Peyer's patch (tissue), 4 donors: ENCODE data around the gene RSBN1L.

Experiments used
- CTCF ChIP-seq, 6 experiments: fragments of 450-650 bp in 4 of 6; fragments of 200-600 bp in 2 of 6; sonication (generic) in 1 of 6; IDR thresholded peaks; one replicate each; pipeline ENCODE4 v1.5.1; 2017 to 2019; ENCODE audit warnings: antibody characterized with exemption in 6 of 6, mild to moderate bottlenecking in 3 of 6, moderate library complexity in 1 of 6
- POLR2A ChIP-seq, 2 donors: fragments of 450-650 bp; IDR thresholded peaks; one replicate each; pipeline ENCODE4 v1.5.1; 2017; ENCODE audit warnings: antibody characterized with exemption in 2 of 2, mild to moderate bottlenecking in 2 of 2, moderate library complexity in 2 of 2

GRCh38 chr7:77825131-77825530 is 128.9 kb downstream of the RSBN1L start:
- TF ChIP-seq POLR2A (IDR thresholded peaks at IDR 0.05), result no peak
- TF ChIP-seq CTCF (IDR thresholded peaks at IDR 0.05), result no peak
